ENCODE results near the gene PDE7B. TPM values are rescaled to one million over a fixed set of nuclear protein-coding genes. Genes with fewer than 3 reads are reported as not detected.

The PDE7B gene
- total and polyA plus RNA-seq, 2 of the 8 experiments (the other 6 are each of a cell fraction or from before 2014, with no cell fraction given) = not detected

DNA sequence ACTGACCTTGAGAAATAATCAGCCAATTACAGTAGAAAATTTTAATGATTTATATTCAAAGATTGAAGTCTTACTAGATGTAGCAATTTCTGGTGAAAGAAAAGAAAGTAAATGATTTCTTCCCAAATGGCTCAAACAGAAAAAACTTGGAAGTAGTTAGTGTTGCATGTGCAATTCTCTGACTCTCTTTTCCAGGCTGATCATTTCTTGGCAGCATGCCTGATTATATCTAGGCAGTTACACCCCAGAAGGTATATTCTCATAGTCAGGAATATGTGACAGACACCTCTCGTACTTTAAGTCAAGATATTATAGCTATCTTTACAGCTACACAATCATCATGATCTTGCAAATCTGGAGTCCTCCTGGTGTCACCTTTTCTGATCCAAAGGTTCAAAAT lies 122.9 kb downstream of the PDE7B start (continued):
- TF ChIP-seq CHD7 (IDR thresholded peaks at IDR 0.05; ENCODE audit: insufficient replicate concordance, low read length) (no peak), RAD21 (IDR thresholded peaks at IDR 0.05 in 1 of 2, conservative IDR thresholded peaks at IDR 0.05 in 1 of 2; ENCODE audit: low read depth in 2 of 2, low read length in 2 of 2) (no peak), CTBP2 (IDR thresholded peaks at IDR 0.05; ENCODE audit: borderline replicate concordance, insufficient read depth, insufficient read length, low read length) (no peak), NRF1 (IDR thresholded peaks at IDR 0.05; ENCODE audit: low read depth, low read length) (no peak), HDAC6 (IDR thresholded peaks at IDR 0.05; ENCODE audit: low read depth, low read length) (no peak), POLR2A (IDR thresholded peaks at IDR 0.05; ENCODE audit: control extremely low read depth in 1 of 2, low read depth in 2 of 2, low read length in 2 of 2) (no peak), CHD1 (IDR thresholded peaks at IDR 0.05; ENCODE audit: low read depth, low read length) (no peak), SIX5 (IDR thresholded peaks at IDR 0.05; ENCODE audit: low read depth, low read length) (no peak), SIRT6 (IDR thresholded peaks at IDR 0.05; ENCODE audit: low read length) (no peak), BRCA1 (IDR thresholded peaks at IDR 0.05; ENCODE audit: low read depth, low read length) (no peak), ASH2L (IDR thresholded peaks at IDR 0.05; ENCODE audit: low read length) (no peak), PHF8 (conservative IDR thresholded peaks at IDR 0.05; ENCODE audit: low read depth, low read length) (no peak)

Data from H1 (cell line).